ENCODE results near the gene CFAP43.
"Not testable (repeated sequence)": the region's sequence is repeated elsewhere in the genome, so short reads cannot be mapped to it uniquely, and the experiment has no call there.

CFAP43 gene

GRCh38 chr10:104216631-104217030 lies 15.5 kb downstream of the CFAP43 start:
- DNase-seq = no peak

- no peak for DNase-seq
Measured at GRCh38 chr10:104209575-104210198, 22.5 kb downstream of the CFAP43 start.

GRCh38 chr10:104208730-104209129 lies 23.4 kb downstream of the CFAP43 start:
- DNase-seq = no peak

GRCh38 chr10:104202231-104202630 lies 29.9 kb downstream of the CFAP43 start:
- no peak for DNase-seq

- no peak for DNase-seq
Measured at GRCh38 chr10:104201636-104202035, 30.5 kb downstream of the CFAP43 start.

GRCh38 chr10:104199567-104199966 lies 32.6 kb downstream of the CFAP43 start:
- no peak for DNase-seq

- no peak for DNase-seq
Measured at GRCh38 chr10:104197364-104197763, 34.8 kb downstream of the CFAP43 start.

- DNase-seq = no peak
Measured at GRCh38 chr10:104195706-104196105, 36.5 kb downstream of the CFAP43 start.

GRCh38 chr10:104193787-104194186 lies 38.4 kb downstream of the CFAP43 start:
- no peak for DNase-seq

GRCh38 chr10:104190695-104191094 lies 41.5 kb downstream of the CFAP43 start:
- DNase-seq = no peak

GRCh38 chr10:104183682-104184081 lies 48.5 kb downstream of the CFAP43 start:
- no peak for DNase-seq

GRCh38 chr10:104174136-104174535 lies 58.0 kb downstream of the CFAP43 start:
- not testable (repeated sequence) for DNase-seq

GRCh38 chr10:104170610-104171254 lies 61.4 kb downstream of the CFAP43 start:
- no peak for DNase-seq

GRCh38 chr10:104155591-104155990 lies 76.6 kb downstream of the CFAP43 start:
- no peak for DNase-seq

- no peak for DNase-seq
Measured at GRCh38 chr10:104151737-104152136, 80.4 kb downstream of the CFAP43 start.

GRCh38 chr10:104150139-104150538 lies 82.0 kb downstream of the CFAP43 start:
- DNase-seq = no peak

GRCh38 chr10:104146882-104147281 lies 85.3 kb downstream of the CFAP43 start:
- no peak for DNase-seq

- no peak for DNase-seq
Measured at GRCh38 chr10:104144931-104145330, 87.2 kb downstream of the CFAP43 start.

- no peak for DNase-seq
Measured at GRCh38 chr10:104143829-104144228, 88.3 kb downstream of the CFAP43 start.

GRCh38 chr10:104142081-104142480 lies 90.1 kb downstream of the CFAP43 start:
- no peak for DNase-seq

- DNase-seq = no peak
Measured at GRCh38 chr10:104139221-104139620, 92.9 kb downstream of the CFAP43 start.

GRCh38 chr10:104138131-104138530 lies 94.0 kb downstream of the CFAP43 start:
- no peak for DNase-seq

GRCh38 chr10:104130041-104130440 lies 102.1 kb downstream of the CFAP43 start:
- no peak for DNase-seq

- DNase-seq = no peak
Measured at GRCh38 chr10:104128214-104128613, 104.0 kb downstream of the CFAP43 start.

- no peak for DNase-seq
Measured at GRCh38 chr10:104127411-104127810, 104.8 kb downstream of the CFAP43 start.
